DMS153 (cell line): ENCODE results near the gene APP.
"Not testable (repeated sequence)": the region's sequence is repeated elsewhere in the genome, so short reads cannot be mapped to it uniquely, and the experiment has no call there.

Experiments used
- DNase-seq: peaks from one replicate; lab custom pipeline; 2025; lab: John Stamatoyannopoulos, UW

The APP gene

DNA sequence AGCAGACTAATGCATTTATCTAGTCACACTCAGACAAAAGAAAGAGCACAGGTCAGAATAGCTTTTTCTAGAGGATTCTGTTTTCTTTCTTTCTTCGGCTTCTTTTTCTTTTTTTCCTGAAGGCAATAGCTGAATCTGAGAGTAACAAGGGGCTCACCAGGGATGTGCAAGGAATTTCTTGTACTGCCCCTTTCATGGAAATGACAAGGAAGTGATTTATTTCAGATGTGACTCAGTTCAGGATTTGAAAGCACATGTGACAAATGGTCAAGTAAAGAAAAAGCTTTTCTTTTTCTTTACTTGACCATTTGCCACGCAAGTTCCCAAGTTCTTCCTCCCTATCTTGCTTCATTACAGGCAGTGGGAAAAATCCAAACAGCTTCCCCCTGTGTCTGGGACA is 233.8 kb downstream of the APP start:
- no peak for DNase-seq

DNA sequence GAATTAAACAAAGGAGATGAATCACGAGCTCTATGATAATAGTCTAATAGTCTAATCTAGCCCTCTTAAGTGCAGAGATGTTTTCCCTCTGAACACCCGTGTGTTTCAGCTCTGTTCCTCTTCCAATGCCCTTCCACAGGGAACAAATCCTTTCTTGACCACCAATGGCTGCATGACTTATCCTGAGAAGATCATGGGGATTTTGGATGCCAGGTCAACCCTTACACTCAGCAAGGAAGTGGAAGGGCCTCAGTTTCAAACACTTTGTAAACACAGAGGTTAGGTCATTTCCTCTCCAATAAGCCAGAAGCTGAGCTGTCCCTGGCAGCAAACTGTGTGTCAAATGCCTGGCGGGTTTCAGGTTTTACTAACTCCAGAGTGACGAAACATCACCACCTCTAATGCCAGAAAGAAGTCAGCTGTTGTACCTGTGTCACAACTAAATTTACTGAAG is 235.8 kb downstream of the APP start:
- DNase-seq, result no peak

DNA sequence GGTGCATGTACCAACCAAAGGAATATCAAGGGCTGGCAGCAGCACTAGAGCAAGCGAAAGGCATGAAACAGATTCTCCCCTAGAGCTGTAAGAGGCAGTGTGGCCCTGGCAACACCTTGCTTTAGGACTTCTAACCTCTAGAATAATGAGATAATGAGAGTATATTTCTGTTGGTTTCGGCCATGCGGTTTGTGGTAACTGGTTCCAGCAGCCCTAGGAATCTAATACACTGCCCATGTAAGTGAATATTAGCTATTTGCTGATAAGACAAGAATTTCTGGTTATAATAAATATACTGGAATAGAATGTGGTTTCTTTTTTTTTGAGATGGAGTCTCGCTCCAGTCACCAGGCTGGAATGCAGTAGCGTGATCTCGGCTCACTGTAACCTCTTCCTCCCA is 236.4 kb downstream of the APP start:
- DNase-seq, result no peak

DNA sequence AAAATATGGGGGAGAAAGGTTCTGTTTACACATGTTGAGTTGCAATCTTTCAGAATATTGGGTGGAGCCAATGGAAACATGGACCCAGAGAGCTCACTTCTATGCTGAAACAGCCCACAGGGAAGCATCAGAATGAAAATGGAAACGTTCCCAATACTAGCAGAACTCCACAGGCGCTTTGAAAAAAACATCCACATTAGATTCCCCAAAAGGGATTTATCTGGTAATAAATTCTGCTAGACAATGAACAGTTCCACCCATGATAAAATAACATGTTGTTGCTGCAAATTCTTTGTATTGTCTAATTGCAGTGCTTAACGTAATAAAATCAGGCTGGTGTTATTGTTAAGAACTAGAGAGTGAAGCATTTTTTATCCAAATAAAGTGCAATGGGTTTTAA is 238.8 kb downstream of the APP start:
- no peak for DNase-seq

DNA sequence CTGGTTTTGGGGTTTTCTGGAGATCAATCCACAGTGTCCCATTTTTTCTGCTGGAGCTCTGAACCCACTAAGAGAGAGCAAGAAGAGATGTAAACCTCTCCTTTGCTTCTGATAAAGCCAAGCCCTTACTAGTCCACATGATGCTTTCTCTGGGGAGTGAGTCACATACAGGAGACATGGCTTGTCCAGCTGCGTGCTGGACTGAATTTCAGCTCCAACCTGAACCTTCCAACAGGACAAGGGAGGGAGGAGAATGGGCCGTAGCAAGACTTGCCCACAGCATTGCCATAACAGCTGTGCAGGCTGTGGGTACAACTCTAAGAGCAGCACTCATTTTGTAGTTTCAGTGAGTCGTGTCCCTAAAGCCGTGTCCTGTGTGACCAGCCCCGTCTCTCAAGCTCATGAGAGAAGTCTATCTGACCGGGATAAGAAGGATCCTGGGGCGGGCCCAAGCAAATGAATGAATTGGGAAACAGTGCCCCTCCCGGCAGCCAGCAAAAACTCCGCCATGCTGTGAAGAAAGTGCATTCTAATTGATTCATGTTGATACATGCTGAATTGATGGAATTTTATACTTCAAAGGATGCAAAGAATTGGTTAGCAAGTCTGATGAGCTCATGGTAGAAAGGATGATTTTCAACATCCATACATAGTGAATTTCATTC is 240.6 kb downstream of the APP start:
- no peak for DNase-seq

DNA sequence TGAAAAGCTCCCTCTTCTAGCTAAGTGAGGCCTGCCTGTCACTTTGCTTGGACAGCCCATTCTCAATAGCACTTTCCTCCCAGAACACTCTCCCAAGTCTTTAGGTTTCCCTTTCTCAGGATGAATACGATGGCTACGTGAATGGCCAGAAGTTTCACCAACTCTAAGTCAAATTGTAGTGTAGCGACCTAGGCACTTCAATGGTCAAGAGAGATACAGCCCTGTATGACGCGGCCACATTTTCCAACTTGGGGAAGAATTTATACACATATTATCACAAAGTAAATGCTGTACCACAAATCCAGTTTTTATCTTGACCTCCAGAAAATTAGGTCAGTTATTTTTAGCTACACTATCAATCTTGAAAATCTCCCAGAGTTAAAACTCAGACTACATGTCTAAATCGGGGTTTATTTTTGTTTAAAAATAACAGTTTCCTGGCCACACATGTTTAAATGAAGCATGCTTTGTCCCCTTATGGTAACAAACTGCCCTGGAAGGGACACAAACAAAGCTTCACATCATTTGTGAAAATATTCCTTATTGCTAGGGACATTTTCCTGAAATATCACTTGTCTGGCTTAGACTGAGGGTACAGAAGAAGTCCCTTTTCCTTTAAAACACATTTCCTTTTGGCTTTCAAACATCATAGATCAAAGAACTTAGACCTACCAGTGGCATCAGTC is 243.2 kb downstream of the APP start:
- DNase-seq, result no peak

DNA sequence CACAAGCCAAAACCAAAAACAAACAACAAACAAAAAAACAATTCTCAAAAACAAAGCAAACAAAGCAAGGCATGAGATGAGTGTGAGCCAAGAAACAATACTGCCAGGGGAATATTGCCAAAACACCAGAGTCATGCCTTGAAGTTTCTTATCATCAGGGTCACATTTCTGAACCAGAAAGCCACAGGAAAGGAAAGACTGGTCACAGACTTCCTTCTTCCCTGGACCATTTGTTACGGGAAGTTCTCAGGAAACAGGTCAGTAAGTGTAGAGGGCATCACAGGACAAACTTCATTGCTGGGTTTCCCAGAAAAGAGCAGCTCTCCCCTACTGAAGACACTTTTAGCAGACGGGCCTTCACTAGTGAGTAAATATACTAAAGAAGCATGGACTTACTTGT is 244.6 kb downstream of the APP start:
- no peak for DNase-seq

DNA sequence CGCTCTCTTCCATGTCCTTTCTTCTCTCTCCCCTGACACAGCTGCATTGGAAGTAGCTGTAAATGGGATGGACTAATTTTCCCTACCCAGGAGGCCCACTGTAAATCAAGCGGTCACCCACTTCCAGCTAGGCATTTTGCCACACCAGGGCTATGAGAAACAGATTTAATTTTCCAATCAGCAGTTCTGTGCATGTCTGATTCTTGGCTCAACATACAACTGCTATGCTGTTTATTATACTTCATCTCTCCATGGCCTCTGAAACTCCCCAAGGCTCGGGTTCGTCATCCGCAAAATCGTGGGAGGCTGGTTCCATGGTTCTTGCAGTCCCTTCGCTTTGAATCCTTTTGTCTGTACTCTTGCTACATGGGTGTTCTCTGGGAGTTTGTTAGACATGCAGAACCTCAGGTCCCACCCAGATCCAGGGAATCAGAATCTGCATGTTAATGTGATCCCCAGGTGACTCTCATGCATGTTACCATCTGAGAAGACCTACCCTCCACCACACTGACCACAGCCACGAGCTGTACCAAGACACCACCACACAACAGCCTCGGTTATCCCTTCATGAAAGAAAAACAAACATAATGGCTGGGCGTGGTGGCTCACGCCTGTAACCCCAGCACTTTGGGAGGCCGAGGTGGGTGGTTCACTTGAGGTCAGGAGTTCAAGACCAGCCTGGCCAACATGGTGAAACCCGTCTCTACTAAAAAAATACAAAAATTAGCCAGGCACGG is 245.3 kb downstream of the APP start:
- no peak for DNase-seq

DNA sequence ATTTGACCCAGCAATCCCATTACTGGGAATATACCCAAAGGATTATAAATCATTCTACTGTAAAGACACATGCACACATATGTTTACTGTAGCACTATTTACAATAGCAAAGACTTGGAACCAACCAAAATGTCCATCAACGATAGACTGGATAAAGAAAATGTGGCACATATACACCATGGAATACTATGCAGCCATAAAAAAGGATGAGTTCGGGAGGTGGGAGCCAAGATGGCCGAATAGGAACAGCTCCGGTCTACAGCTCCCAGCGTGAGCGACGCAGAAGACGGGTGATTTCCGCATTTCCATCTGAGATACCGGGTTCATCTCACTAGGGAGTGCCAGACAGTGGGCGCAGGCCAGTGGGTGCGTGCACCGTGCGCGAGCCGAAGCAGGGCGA is 252.4 kb downstream of the APP start:
- not testable (repeated sequence) for DNase-seq

DNA sequence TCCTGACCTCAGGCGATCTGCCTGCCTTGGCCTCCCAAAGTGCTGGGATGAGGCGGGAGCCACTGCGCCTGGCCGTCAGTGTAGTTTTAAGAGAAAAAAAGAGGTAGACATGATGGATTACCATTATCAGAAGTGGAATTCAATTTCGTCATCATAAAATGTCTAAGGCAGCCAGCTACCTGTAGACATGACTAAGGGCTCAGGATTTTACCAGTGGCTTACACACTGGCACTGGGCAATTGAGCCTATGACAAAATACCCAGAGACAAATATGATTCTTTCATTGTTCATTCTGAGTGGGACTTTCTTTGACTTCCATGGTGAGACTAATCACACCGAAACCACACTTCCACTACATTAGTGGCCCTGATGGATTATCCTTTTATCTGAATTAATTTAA is 254.3 kb downstream of the APP start:
- DNase-seq, result no peak

DNA sequence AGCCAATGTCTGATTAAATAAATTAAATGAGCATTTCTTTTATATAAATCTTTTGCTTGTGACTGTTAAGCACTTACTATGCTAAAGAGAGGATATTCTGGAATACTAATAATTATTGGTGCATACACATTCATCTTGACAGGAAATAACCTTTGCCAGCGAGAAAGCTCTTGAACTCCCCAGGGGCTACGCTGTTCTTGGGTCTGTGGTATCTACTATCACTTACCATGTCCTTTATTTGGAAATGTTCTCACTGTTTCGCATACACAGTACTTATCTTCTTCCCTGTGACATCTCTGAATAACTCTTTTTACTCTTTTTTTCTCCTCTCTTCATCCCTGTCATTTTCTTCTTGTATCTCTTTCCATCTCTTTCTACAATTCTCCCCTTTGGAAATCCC is 257.1 kb downstream of the APP start:
- no peak for DNase-seq

DNA sequence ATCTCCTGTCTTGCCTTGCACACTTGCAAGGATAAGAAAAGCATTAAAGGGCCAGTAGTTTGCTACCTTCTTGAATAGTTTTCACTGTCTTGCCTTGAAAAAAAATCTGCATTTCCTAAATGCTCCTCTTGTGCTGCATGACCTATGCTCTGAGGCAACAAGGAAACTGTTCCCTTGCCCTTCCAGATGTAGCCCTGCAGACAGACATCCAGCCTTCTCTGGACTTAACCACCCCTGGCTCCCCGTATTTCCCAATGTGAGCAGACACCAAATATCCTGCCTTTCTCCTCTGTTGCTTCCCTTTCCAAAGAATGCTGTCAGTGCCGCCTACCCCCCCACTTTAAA is 258.2 kb downstream of the APP start:
- no peak for DNase-seq

DNA sequence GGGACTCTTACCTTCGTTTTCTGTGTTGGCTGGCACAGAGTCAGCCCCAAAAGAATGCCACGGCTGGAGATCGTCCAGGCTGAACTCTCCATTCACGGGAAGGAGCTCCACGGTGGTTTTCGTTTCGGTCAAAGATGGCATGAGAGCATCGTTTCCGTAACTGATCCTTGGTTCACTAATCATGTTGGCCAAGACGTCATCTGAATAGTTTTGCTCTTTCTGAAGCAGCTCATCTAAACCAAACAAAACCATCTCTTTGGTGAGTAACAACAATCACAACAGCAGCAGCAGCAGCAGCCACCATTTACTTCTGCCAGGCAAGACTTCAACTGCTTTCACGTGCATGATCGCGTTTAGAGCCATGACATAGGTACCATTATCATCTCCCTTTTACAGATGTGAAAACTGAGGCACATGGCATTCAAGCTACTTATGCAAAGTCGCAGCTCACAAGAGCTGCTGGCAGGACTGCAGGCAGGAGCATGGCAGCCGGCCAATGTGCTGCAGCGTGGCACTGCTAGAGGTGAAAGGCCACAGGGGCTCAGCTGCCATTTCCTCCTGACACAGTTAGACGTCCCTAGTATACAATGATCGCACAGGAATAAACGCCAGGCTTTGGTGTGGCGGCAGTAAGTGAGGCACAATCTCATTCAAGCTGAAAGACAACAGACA is 258.7 kb downstream of the APP start:
- DNase-seq, result no peak

DNA sequence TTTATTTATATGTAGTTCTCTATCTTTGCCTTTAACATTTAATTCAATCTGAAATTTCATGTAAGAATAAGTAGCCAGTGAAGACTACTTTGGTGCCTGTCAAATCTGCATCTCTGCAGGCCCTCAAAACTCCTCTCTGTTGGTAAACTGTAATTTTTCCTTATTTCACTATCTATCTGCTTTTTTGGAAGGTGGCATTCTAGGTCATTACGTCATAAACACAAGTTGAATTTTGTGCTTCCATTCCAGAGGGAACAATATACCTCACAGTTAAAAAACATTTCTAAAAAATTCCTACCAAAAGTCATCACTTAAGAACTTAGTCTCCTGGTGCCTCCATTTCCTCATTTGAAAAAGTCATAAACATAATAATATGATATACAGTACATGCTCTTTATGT is 259.8 kb downstream of the APP start:
- DNase-seq, result no peak

DNA sequence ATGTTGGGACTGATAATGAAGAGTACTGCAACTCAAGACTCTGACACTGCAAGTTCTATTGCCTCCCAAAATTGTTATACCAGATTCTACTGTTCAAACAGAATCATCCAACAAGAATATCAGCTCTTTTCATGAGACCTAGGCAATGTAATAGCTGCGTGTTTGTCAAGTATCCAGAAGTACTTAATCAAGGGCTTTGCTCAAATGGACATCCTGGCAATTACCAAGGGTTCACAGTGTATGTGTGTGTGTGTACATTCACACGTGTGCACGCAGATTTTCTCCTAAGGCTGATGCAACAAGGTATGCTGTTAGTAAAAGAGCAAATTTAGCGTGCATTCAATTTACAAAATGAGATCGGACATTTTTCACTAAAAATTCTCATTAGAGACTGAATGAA is 261.2 kb downstream of the APP start:
- DNase-seq, result no peak

DNA sequence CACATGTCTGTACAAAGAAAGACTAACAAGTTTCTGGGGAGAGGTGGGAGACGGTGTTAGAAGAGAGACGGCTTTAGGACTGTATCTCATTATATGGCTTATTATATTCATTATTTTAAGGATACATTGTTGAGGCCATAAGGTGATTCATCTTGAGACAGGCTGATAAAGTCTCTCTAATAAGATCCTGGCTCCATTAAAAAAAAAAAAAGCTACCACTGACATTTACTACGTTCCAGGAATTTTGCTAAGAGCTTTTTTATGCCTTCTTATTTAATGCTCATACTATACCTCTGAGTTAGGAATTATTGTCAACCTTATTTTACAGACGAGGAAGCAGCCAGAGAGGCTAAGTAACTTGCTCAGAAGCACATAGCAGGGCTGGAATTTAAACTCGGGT is 262.1 kb downstream of the APP start:
- DNase-seq, result no peak

DNA sequence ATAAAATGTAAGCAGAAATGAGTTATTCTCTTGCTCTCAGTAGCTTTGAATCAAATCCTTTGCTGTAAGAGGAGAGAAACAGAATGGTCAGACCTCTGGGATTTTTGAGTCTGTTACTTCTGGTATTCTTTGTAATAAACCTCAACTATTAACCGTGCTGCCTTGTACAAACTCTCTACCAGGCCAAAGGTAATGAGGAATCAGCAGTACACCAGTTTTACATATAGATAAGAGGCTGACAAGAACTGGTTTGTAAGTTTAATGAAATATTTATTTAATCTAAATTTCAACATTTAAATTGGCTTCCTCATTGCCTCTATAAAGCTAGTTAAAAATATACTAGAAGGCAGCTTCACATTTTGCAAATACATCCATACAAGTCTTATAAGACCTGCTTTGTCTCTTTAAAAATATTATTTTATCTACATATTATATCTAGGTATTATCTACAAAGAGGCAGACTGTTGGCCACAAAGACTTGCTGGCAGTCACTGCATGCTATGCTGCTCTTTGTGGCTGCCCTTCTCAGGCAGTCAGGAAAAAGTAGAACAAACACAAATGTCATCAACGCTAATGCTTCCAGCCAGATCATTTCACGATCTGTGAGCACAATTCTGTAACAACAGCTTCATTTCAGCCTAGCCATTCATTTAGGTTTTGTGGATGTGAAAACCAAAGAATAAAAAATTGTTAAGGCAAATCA is 262.8 kb downstream of the APP start:
- DNase-seq, result no peak

DNA sequence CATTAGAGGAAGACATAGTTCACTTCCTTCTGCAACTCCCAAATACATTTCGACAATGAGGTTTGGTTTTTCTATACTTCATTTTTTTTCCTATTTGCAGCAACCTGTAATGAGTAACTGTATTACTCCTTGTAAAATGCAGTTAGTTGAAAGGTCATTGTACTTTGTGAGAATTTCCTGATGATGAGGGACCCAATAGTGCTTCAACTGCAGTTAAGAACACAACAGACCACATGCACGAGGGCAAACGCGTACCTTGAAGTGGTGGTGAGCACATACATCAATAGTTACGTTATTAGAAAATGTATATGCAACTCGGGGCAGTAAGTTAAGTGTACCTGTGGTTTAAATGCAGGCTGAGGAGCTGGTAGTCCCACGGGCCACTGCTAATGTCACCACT is 264.0 kb downstream of the APP start:
- DNase-seq, result no peak

DNA sequence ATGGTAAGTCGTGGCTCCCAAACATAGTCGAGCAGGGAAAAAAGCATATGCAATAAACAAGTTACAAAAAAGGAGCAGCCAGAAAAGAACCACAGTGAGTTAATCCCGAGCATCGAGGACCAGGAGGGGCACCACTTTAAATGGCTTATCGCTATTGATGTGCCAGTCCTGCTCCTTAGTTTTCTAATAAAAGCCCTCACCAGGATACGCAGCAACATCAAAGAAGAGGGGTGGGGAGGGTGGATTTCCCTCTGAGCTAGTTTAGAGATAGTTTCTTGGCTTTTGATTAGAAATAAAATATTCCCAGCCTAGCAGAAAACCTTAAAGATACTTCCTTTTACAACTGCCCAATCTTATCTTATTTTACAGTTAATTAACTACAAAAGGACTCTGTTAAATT is 265.4 kb downstream of the APP start:
- DNase-seq, result no peak

DNA sequence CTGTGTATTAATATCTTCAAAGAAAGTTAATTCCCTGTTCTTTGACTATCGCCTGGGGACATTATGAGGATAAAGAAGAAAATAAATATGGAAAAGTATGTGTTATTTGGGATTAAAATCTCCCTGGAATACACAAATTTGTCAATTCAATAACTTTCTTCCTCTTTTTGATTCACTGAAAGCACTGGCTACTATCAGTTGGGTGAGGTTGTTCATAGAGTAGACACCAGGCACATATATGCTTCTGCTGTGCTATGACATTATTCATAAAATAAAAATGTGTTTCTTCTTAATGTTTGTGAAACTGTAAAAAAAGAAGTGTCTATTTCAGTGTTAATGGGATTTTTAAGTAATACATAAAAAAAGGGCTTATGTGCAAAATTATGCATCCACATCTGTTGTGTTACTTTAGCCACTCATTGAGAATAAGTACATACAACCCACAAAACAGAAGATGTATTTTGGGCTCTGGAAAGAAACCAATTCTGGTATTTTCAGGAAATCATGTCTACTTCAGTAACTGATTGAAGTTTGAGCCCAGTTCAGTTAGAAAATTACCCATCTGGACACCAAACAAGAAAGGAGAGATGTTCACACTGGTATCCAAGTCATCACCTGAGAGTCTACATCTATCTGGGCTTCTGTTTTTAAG is 266.4 kb downstream of the APP start:
- no peak for DNase-seq

DNA sequence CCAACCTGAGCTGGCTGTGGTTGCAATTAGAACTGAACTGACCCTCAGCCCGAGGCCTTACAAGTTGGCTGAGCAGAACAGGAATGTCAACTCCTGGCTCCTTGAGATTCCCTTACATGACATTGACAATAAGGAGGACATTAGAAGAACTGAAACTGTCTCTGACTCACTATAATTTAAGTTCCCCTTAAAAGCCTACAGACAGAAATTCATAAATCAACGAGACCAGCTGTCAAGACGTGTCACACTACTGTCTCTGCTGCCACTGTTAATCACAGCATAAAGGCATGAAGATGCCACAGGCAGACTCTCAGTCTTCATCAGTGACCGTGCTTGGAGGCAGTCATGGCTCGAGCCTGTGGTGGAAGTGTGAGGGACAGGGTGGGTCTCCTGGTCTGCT is 267.0 kb downstream of the APP start:
- DNase-seq, result no peak
